ENCODE measurements around the gene S100A14. TPM values are rescaled to one million over a fixed set of nuclear protein-coding genes. Genes with fewer than 3 reads are reported as not detected.

The S100A14 gene
- polyA plus RNA-seq, 2 of the 4 experiments (the other 2 are of a cell fraction) = 0.21 TPM

DNA sequence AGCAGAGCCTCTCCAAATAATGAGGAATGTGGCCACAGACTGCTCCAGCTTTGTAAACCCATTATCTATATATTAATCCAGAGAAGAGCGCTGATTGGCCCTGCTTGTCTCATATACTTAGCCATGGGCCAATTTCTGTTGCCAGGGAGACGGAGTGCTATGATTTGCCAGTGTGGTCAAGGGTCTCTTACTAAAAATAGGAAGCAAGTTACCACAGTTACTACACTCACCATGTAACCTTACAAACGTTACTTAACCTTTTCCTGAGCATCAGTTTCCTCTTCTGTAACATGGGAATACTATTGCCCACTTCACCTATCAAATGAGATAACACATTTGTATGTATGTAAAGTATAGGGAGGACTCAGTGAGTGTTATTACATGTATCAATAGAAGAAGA is 42.8 kb downstream of the S100A14 start:
- Histone ChIP-seq H3K27ac (no peak overlapping the region), H3K4me3 (no peak overlapping the region), H3K4me1 (peaks cover 27% of the 10 kb centered on the region), H3K9me3 (no peaks in the 10 kb centered on the region), H3K4me2 (no peak overlapping the region)
- TF ChIP-seq SREBF2 (IDR thresholded peaks at IDR 0.05) (no peak), POLR2A (IDR thresholded peaks at IDR 0.05; ENCODE audit: low read length) (no peak), CBX8 (IDR thresholded peaks at IDR 0.05) (no peak), HOXA7 (CRISPR knock-in tag; IDR thresholded peaks at IDR 0.05) (no peak), JUN (IDR thresholded peaks at IDR 0.05) (no peak), RCOR1 (IDR thresholded peaks at IDR 0.05; ENCODE audit: low read depth, low read length) (no peak), EHMT2 (IDR thresholded peaks at IDR 0.05; ENCODE audit: low read depth) (no peak), BHLHE40 (IDR thresholded peaks at IDR 0.05; ENCODE audit: low read depth, low read length) (no peak), TP53 (CRISPR knock-in tag; IDR thresholded peaks at IDR 0.05) (no peak), JUNB (IDR thresholded peaks at IDR 0.05) (no peak), CHD4 (IDR thresholded peaks at IDR 0.05; ENCODE audit: borderline replicate concordance) (no peak), PBX3 (IDR thresholded peaks at IDR 0.05) (no peak), HOXB13 (CRISPR knock-in tag; IDR thresholded peaks at IDR 0.05; ENCODE audit: low read depth) (no peak)
- 75% methylated on average over 3 of the region's 3 CpGs for WGBS (ENCODE audit: missing lambda C conversion rate)
- DNase-seq (ENCODE audit: low read depth in 1 of 2, low spot score in 1 of 2) (no peak), FAIRE-seq (no peak), ATAC-seq (no peak)
- CTCF ChIA-PET = interaction anchor here (0.6 to 7.5 kb wide), 38 partner anchors 8 to 413 kb away, joined by 3 to 471 read pairs (median 11); partner anchors contain the start of genes CHTOP, PGLYRP4, RAB13 and S100A1
- POLR2A ChIA-PET = interaction anchor here (1.4 to 3.4 kb wide), 5 partner anchors 38 to 99 kb away, joined by 6 to 24 read pairs (median 12); partner anchors contain the start of genes CHTOP, S100A13 and S100A6

DNA sequence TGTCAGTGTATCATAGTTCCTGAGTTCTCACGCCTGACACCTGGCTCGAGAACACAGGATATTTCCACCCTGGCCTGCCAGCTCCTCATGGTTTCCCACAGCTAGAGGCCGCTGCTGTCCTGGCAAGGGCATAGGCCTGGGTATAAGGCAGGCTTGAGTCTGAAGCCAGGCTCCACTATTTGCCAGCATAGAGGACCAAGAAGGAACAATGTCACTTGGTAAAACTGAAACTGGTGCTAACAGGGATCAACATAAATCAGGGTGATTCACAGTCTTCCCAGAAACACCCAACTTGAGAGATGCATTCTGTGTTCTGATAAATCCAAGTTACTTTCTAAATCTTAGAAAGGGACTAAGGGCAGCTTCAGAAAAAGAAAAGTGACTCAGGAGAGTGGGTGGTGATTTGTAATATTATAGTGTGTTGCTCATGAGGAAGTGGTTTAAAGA is 43.5 kb downstream of the S100A14 start:
- Histone ChIP-seq H3K4me3 (no peak overlapping the region), H3K27ac (peak overlapping the region in 1 of 2 experiments; percentile 39; a peak in 1 of 6 replicates), H3K9me3 (no peaks in the 10 kb centered on the region), H3K4me1 (peaks cover 27% of the 10 kb centered on the region), H3K4me2 (0 out of 3 replicates have a peak overlapping the region, but pooled peaks have one; percentile 27)
- CTCF ChIA-PET = interaction anchor here (0.6 to 7.5 kb wide), 56 partner anchors 9 to 1592 kb away, joined by 3 to 471 read pairs (median 6); partner anchors contain the start of genes CHTOP, NPR1, PGLYRP4 and RAB13
- DNase-seq (ENCODE audit: low read depth in 1 of 2, low spot score in 1 of 2) (peak; percentile 78 to 86), ATAC-seq (peak; percentile 78 to 84), FAIRE-seq (no peak)
- TF ChIP-seq, protein P1, sequence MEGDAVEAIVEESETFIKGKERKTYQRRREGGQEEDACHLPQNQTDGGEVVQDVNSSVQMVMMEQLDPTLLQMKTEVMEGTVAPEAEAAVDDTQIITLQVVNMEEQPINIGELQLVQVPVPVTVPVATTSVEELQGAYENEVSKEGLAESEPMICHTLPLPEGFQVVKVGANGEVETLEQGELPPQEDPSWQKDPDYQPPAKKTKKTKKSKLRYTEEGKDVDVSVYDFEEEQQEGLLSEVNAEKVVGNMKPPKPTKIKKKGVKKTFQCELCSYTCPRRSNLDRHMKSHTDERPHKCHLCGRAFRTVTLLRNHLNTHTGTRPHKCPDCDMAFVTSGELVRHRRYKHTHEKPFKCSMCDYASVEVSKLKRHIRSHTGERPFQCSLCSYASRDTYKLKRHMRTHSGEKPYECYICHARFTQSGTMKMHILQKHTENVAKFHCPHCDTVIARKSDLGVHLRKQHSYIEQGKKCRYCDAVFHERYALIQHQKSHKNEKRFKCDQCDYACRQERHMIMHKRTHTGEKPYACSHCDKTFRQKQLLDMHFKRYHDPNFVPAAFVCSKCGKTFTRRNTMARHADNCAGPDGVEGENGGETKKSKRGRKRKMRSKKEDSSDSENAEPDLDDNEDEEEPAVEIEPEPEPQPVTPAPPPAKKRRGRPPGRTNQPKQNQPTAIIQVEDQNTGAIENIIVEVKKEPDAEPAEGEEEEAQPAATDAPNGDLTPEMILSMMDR (IDR thresholded peaks at IDR 0.05) = peak; percentile 92
- TF ChIP-seq SMC3 (IDR thresholded peaks at IDR 0.05) = peak; percentile 87
- TF ChIP-seq MAX (IDR thresholded peaks at IDR 0.05) = peak; percentile 51
- TF ChIP-seq RAD21 (conservative IDR thresholded peaks at IDR 0.05 in 1 of 2, IDR thresholded peaks at IDR 0.05 in 1 of 2) = peak; percentile 95 to 99
- TF ChIP-seq FOSL2 (IDR thresholded peaks at IDR 0.05) = no peak
- TF ChIP-seq FOSL2 (CRISPR knock-in tag; IDR thresholded peaks at IDR 0.05) = no peak
- POLR2A ChIA-PET = interaction anchor here (0.5 to 3.4 kb wide), 9 partner anchors 37 to 99 kb away, joined by 3 to 24 read pairs (median 7); partner anchors contain the start of genes CHTOP, S100A13, S100A16 and S100A6
- WGBS (ENCODE audit: missing lambda C conversion rate) = 2% methylated on average over 3 of the region's 3 CpGs

DNA sequence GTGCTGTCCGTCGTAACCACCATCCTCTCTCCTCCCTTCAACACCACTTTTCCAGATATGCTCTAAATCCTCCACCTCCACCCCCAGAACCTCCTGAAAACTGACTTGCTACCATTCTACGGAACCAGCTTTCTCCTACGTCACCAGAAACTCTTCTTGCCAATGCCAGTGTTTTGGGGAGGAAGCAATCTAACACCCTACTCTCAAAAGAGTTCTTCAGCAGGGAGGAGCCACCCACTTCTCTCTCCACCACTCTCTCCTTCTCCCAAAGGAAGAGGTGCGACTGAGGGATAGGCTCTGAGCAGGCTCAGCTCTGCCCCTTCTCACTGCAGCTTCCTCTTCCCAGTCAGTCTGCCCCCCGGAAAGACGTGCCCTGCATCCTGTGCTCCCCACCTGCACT is 44.4 kb downstream of the S100A14 start:
- Histone ChIP-seq H3K4me1 (peaks cover 29% of the 10 kb centered on the region), H3K4me2 (no peak overlapping the region), H3K9me3 (no peaks in the 10 kb centered on the region), H3K27ac (peak overlapping the region in 1 of 2 experiments; percentile 38; a peak in 2 of 6 replicates), H3K4me3 (no peak overlapping the region)
- FAIRE-seq (no peak), DNase-seq (ENCODE audit: low read depth in 1 of 2, low spot score in 1 of 2) (no peak), ATAC-seq (no peak)
- TF ChIP-seq EHF (CRISPR knock-in tag; IDR thresholded peaks at IDR 0.05) (no peak), FOXS1 (CRISPR knock-in tag; IDR thresholded peaks at IDR 0.05) (no peak), NR3C1 (IDR thresholded peaks at IDR 0.05) (no peak), TP53 (CRISPR knock-in tag; IDR thresholded peaks at IDR 0.05) (no peak), RNF2 (IDR thresholded peaks at IDR 0.05; ENCODE audit: borderline replicate concordance, low read depth) (no peak), SREBF2 (IDR thresholded peaks at IDR 0.05) (no peak), ATOH8 (CRISPR knock-in tag; IDR thresholded peaks at IDR 0.05; ENCODE audit: low read depth) (no peak), KDM1A (IDR thresholded peaks at IDR 0.05; ENCODE audit: low read depth) (no peak), CHD2 (IDR thresholded peaks at IDR 0.05; ENCODE audit: low read length, partially characterized antibody) (no peak), EP300 (IDR thresholded peaks at IDR 0.05) (no peak)
- 86% methylated on average over 7 of the region's 7 CpGs for WGBS (ENCODE audit: missing lambda C conversion rate)
- CTCF ChIA-PET = interaction anchor here (0.5 to 7.5 kb wide), 46 partner anchors 10 to 421 kb away, joined by 3 to 471 read pairs (median 8); partner anchors contain the start of genes CHTOP, NPR1, RAB13 and S100A1
- POLR2A ChIA-PET = interaction anchor here (1.4 to 3.4 kb wide), 6 partner anchors 36 to 100 kb away, joined by 3 to 24 read pairs (median 10); partner anchors contain the start of genes CHTOP, S100A13 and S100A6

Measured in A549 (cell line).